ENCODE measurements around the gene ROR1.
A peak's percentile ranks its signal among the peaks of the same experiment; 100 is the strongest.

Gene ROR1

GRCh38 chr1:64114012-64114525, 340.3 kb downstream of the ROR1 start:
- DNase-seq: no peak

GRCh38 chr1:64116537-64116936, 342.7 kb downstream of the ROR1 start:
- DNase-seq: no peak

GRCh38 chr1:64117492-64117891, 343.7 kb downstream of the ROR1 start:
- no peak for DNase-seq

GRCh38 chr1:64121766-64122385, 348.1 kb downstream of the ROR1 start:
- DNase-seq: no peak

- DNase-seq: no peak
These were observed 348.8 kb downstream of the ROR1 start for GRCh38 chr1:64122588-64122987.

GRCh38 chr1:64124704-64125440, 351.1 kb downstream of the ROR1 start:
- DNase-seq: no peak

GRCh38 chr1:64126581-64126980, 352.8 kb downstream of the ROR1 start:
- no peak for DNase-seq

GRCh38 chr1:64127297-64127696, 353.5 kb downstream of the ROR1 start:
- DNase-seq: no peak

GRCh38 chr1:64129701-64130100, 355.9 kb downstream of the ROR1 start:
- no peak for DNase-seq

- no peak for DNase-seq
These were observed 357.3 kb downstream of the ROR1 start for GRCh38 chr1:64131155-64131554.

GRCh38 chr1:64133036-64133435, 359.2 kb downstream of the ROR1 start:
- no peak for DNase-seq

- DNase-seq: no peak
These were observed 361.8 kb downstream of the ROR1 start for GRCh38 chr1:64135462-64136223.

- DNase-seq: no peak
These were observed 362.5 kb downstream of the ROR1 start for GRCh38 chr1:64136296-64136695.

GRCh38 chr1:64136752-64137411, 363.1 kb downstream of the ROR1 start:
- peak; percentile 7 to 59 (median 39) for DNase-seq

GRCh38 chr1:64137412-64137803, 363.6 kb downstream of the ROR1 start:
- DNase-seq: no peak

- DNase-seq: no peak
These were observed 366.1 kb downstream of the ROR1 start for GRCh38 chr1:64139877-64140276.

GRCh38 chr1:64140596-64140995, 366.8 kb downstream of the ROR1 start:
- no peak for DNase-seq

GRCh38 chr1:64147045-64147724, 373.4 kb downstream of the ROR1 start:
- DNase-seq: no peak

- DNase-seq: no peak
These were observed 373.9 kb downstream of the ROR1 start for GRCh38 chr1:64147759-64148158.

- DNase-seq: no peak
These were observed 376.4 kb downstream of the ROR1 start for GRCh38 chr1:64150266-64150665.

GRCh38 chr1:64150729-64151230, 377.0 kb downstream of the ROR1 start:
- no peak for DNase-seq

GRCh38 chr1:64155278-64155677, 381.5 kb downstream of the ROR1 start:
- DNase-seq: no peak
